Natural killer cell (primary cell): ENCODE measurements around the gene C1QL1. TPM values are rescaled to one million over a fixed set of nuclear protein-coding genes. Genes with fewer than 3 reads are reported as not detected.

Experiments
- ATAC-seq, 3 donors: fragments of 150-1000 bp in 2 of 3; fragments of 200-7000 bp in 1 of 3; cut with Tn5 transposase; 1 replicate in 1 of 3; 2 replicates in 2 of 3; pipeline ENCODE4 v1.10.0; 2021; ENCODE audit warnings: mild to moderate bottlenecking in 2 of 3, moderate library complexity in 2 of 3
- DNase-seq, 2 donors: peaks; one replicate each; pipeline versions ENCODE4 v3.0.0 to v3.0.0-alpha.2; 2013 to 2021; ENCODE audit warnings: mixed read lengths in 1 of 2
- H3K27ac ChIP-seq: one replicate; pipeline ENCODE4 v1.5.1; 2013; ENCODE audit warnings: mild to moderate bottlenecking, low read length
- H3K27me3 ChIP-seq: one replicate; pipeline ENCODE4 v1.6.1; 2013; ENCODE audit warnings: low read length; ENCODE audit not compliant: control insufficient read depth, insufficient read depth
- H3K36me3 ChIP-seq: one replicate; pipeline ENCODE4 v1.6.1; 2013; ENCODE audit warnings: low read length; ENCODE audit not compliant: control insufficient read depth, insufficient read depth
- H3K4me1 ChIP-seq: one replicate; pipeline ENCODE4 v1.6.1; 2013; ENCODE audit warnings: low read length; ENCODE audit not compliant: control insufficient read depth, insufficient read depth
- H3K4me3 ChIP-seq: one replicate; pipeline ENCODE4 v1.5.1; 2013; ENCODE audit warnings: low read length
- H3K9me3 ChIP-seq: one replicate; pipeline ENCODE4 v1.6.1; 2013; ENCODE audit warnings: low read length; ENCODE audit not compliant: control insufficient read depth, insufficient read depth
- H3K27ac Mint-ChIP-seq, 2 donors: one replicate each; pipeline ENCODE4 v1.8.0; 2022; ENCODE audit warnings: mild to moderate bottlenecking in 2 of 2, mixed read lengths in 2 of 2, moderate library complexity in 1 of 2
- H3K27me3 Mint-ChIP-seq, 2 donors: one replicate each; pipeline ENCODE4 v1.8.0; 2022; ENCODE audit warnings: low read depth in 2 of 2, mixed read lengths in 2 of 2
- H3K36me3 Mint-ChIP-seq: one replicate; pipeline ENCODE4 v1.8.0; 2022; ENCODE audit warnings: mixed read lengths
- H3K4me1 Mint-ChIP-seq, 2 donors: one replicate each; pipeline ENCODE4 v1.8.0; 2022; ENCODE audit warnings: mixed read lengths in 2 of 2
- H3K4me3 Mint-ChIP-seq: one replicate; pipeline ENCODE4 v1.8.0; 2022; ENCODE audit warnings: mild to moderate bottlenecking, moderate library complexity, mixed read lengths
- H3K9me3 Mint-ChIP-seq, 2 donors: one replicate each; pipeline ENCODE4 v1.8.0; 2022; ENCODE audit warnings: mixed read lengths in 2 of 2
- WGBS: methylation state at CpG from one replicate; pipeline ENCODE4 v1.1.7; 2013; ENCODE audit warnings: missing lambda C conversion rate; ENCODE audit not compliant: insufficient coverage; 5-methylcytosine and 5-hydroxymethylcytosine counted together
- intact Hi-C: fragments of 100-400 bp; cut with micrococcal nuclease; formaldehyde crosslinking; loops from one replicate; pipeline ENCODE4 v1.14.2; 2022
- total RNA-seq, 4 donors: library from RNA; stranded (reverse); fragments of 120-200 nt in 1 of 4; gene quantifications; one replicate each; pipeline versions ENCODE4 v1.2.3 to v1.2.4, GENCODE V29; 2013 to 2022
- TF ChIP-seq, protein P1 (sequence below): fragments of 200-600 bp; IDR thresholded peaks from one replicate; pipeline ENCODE4 v1.8.0; 2022; ENCODE audit warnings: antibody characterized with exemption

Gene C1QL1
- total RNA-seq, 3 donors from 2014 or later (not counting 1 experiment from before 2014, with no cell fraction given) = not detected

DNA sequence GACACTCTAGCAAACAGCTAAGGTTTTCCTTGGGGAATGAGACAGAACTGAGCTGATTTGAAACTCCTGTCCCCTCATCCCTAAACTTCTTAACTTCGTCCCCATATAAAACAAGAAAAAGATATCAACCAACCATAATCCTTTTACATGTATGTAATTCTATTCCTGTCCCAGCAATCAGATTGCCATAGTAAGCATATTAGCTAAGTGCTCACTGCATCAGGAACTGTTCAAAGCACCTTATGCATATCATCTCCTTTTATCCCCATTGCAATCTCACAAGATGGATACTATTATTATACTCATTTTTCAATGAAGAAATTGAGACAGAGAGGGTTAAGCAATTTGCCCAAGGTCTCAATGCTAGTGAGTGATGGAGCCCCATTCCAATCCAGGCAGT is 27.3 kb downstream of the C1QL1 start:
- no peak overlapping the region for H3K4me3 ChIP-seq
- Mint-ChIP-seq H3K27me3 (no peaks in the 10 kb centered on the region), H3K9me3 (no peaks in the 10 kb centered on the region), H3K4me3 (no peak overlapping the region), H3K36me3 (no peaks in the 10 kb centered on the region), H3K27ac (no peak overlapping the region), H3K4me1 (no peaks in the 10 kb centered on the region)
- no peaks in the 10 kb centered on the region for H3K36me3 ChIP-seq
- intact Hi-C loops = no loop called here
- peaks cover 6% of the 10 kb centered on the region for H3K4me1 ChIP-seq
- no peak for DNase-seq
- no peaks in the 10 kb centered on the region for H3K9me3 ChIP-seq
- H3K27me3 ChIP-seq = no peaks in the 10 kb centered on the region
- TF ChIP-seq, protein P1, sequence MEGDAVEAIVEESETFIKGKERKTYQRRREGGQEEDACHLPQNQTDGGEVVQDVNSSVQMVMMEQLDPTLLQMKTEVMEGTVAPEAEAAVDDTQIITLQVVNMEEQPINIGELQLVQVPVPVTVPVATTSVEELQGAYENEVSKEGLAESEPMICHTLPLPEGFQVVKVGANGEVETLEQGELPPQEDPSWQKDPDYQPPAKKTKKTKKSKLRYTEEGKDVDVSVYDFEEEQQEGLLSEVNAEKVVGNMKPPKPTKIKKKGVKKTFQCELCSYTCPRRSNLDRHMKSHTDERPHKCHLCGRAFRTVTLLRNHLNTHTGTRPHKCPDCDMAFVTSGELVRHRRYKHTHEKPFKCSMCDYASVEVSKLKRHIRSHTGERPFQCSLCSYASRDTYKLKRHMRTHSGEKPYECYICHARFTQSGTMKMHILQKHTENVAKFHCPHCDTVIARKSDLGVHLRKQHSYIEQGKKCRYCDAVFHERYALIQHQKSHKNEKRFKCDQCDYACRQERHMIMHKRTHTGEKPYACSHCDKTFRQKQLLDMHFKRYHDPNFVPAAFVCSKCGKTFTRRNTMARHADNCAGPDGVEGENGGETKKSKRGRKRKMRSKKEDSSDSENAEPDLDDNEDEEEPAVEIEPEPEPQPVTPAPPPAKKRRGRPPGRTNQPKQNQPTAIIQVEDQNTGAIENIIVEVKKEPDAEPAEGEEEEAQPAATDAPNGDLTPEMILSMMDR = no peak
- no peak for ATAC-seq
- no peak overlapping the region for H3K27ac ChIP-seq
- 100% methylated on average over 1 of the region's 1 CpG for WGBS

DNA sequence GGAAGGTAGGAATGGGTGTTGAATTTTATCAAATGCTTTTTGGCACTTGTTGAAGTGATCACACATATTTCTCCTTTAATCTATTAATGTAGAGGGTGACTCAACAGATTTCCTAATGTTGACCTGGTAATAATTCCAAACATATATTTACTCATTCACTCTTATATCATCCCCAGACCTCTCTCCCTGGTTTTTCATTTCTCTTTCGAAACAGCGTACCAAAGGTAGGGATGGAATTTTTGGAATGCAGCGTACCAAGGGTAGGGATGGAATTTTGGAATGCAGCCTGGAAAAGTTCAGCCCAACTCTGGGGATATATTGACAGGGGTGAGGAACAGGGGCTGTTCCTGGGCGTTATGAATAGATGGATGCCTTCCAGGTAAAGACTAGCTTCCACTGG is 27.8 kb downstream of the C1QL1 start:
- Histone ChIP-seq H3K27ac (no peak overlapping the region), H3K36me3 (no peaks in the 10 kb centered on the region), H3K4me3 (no peak overlapping the region), H3K4me1 (peaks cover 6% of the 10 kb centered on the region), H3K9me3 (no peaks in the 10 kb centered on the region), H3K27me3 (no peaks in the 10 kb centered on the region)
- H3K27ac Mint-ChIP-seq = no peak overlapping the region
- no peak for DNase-seq
- no peaks in the 10 kb centered on the region for H3K4me1 Mint-ChIP-seq
- no peaks in the 10 kb centered on the region for H3K9me3 Mint-ChIP-seq
- intact Hi-C loops = no loop called here
- no peaks in the 10 kb centered on the region for H3K36me3 Mint-ChIP-seq
- no peak for ATAC-seq
- H3K4me3 Mint-ChIP-seq = no peak overlapping the region
- WGBS = 98% methylated on average over 4 of the region's 4 CpGs
- no peaks in the 10 kb centered on the region for H3K27me3 Mint-ChIP-seq
- TF ChIP-seq, protein P1 = no peak

DNA sequence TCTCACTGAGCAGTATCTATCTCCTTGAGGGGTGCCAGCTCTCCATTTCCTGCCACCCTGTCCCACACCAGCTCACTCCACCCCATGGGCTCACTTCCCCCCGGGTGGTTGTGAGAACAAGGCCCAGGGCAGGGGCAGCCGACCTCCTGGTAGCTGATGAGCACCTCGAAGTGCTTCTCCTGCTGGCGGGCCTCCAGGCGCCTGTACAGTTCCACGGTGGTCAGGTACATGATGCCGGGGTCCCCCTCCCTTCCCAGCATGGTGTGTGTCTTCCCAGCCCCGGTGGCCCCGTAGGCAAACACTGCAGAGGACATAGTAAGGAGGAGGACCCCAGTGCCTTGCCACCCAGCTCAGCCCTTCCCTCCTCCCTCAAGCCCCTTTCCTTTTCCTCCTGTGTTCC is 33.0 kb downstream of the C1QL1 start:
- ATAC-seq = no peak
- intact Hi-C loops = no loop called here
- no peaks in the 10 kb centered on the region for H3K4me1 Mint-ChIP-seq
- no peaks in the 10 kb centered on the region for H3K9me3 Mint-ChIP-seq
- no peak overlapping the region for H3K27ac Mint-ChIP-seq
- H3K36me3 ChIP-seq = no peaks in the 10 kb centered on the region
- no peak for DNase-seq
- no peaks in the 10 kb centered on the region for H3K36me3 Mint-ChIP-seq
- 90% methylated on average over 9 of the region's 9 CpGs for WGBS
- H3K27ac ChIP-seq = no peak overlapping the region
- TF ChIP-seq, protein P1 = no peak
- H3K4me3 Mint-ChIP-seq = no peak overlapping the region
- no peaks in the 10 kb centered on the region for H3K9me3 ChIP-seq
- H3K4me1 ChIP-seq = no peaks in the 10 kb centered on the region
- no peaks in the 10 kb centered on the region for H3K27me3 ChIP-seq
- H3K4me3 ChIP-seq = no peak overlapping the region
- H3K27me3 Mint-ChIP-seq = no peaks in the 10 kb centered on the region

DNA sequence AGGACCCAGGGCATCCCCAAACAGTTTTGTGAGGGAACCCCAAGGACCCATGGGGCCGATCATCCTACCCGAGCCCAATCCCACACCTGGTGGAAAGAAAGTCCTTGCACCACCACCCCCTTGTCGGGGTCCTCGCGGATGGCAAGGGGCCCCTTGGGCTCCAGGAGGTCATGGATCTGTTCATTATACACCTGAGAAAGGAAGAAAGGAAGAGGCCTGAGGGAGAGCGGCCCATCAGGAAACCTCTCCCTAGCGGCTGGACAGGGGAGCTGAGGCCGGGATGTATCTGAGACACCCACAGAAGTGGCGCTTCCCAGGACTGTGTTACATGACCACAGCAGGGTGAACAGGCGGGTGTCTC is 33.4 kb downstream of the C1QL1 start:
- no peaks in the 10 kb centered on the region for H3K9me3 Mint-ChIP-seq
- no peaks in the 10 kb centered on the region for H3K36me3 ChIP-seq
- intact Hi-C loops = no loop called here
- no peak overlapping the region for H3K27ac ChIP-seq
- no peaks in the 10 kb centered on the region for H3K27me3 ChIP-seq
- no peaks in the 10 kb centered on the region for H3K36me3 Mint-ChIP-seq
- H3K27me3 Mint-ChIP-seq = no peaks in the 10 kb centered on the region
- H3K9me3 ChIP-seq = no peaks in the 10 kb centered on the region
- H3K4me3 Mint-ChIP-seq = no peak overlapping the region
- no peak overlapping the region for H3K27ac Mint-ChIP-seq
- no peak overlapping the region for H3K4me3 ChIP-seq
- H3K4me1 ChIP-seq = no peaks in the 10 kb centered on the region
- ATAC-seq (no peak), DNase-seq (no peak)
- WGBS = 97% methylated on average over 10 of the region's 10 CpGs
- no peaks in the 10 kb centered on the region for H3K4me1 Mint-ChIP-seq
- TF ChIP-seq, protein P1 = no peak
